Umbilical cord (tissue), 2 donors: ENCODE data around the gene NTN5. TPM values are rescaled to one million over a fixed set of nuclear protein-coding genes. Genes with fewer than 3 reads are reported as not detected.
"Not testable (repeated sequence)": the region's sequence is repeated elsewhere in the genome, so short reads cannot be mapped to it uniquely, and the experiment has no call there.

Experiments
- DNase-seq: peaks from one replicate; pipeline ENCODE4 v3.0.0-alpha.2; 2015; ENCODE audit warnings: low spot score
- total RNA-seq: library from RNA; depleted of rRNA; stranded (reverse); fragments of >200 nt; gene quantifications from one replicate; pipeline ENCODE4 v1.2.3, GENCODE V29; 2014; ENCODE audit warnings: low replicate concordance; ENCODE audit not compliant: insufficient read depth

NTN5 gene
- total RNA-seq, 1 donor from 2014 or later: not detected

GRCh38 chr19:48644839-48645619 lies 27.8 kb downstream of the NTN5 start:
- DNase-seq: peak; percentile 79

- DNase-seq: no peak
Measured at GRCh38 chr19:48644355-48644754, 28.5 kb downstream of the NTN5 start.

- DNase-seq: no peak
Measured at GRCh38 chr19:48642862-48643261, 30.0 kb downstream of the NTN5 start.

GRCh38 chr19:48641850-48642249 lies 31.0 kb downstream of the NTN5 start:
- DNase-seq: no peak

GRCh38 chr19:48639483-48640375 lies 33.1 kb downstream of the NTN5 start:
- DNase-seq: no peak

GRCh38 chr19:48638831-48639381 lies 33.9 kb downstream of the NTN5 start:
- DNase-seq: no peak

GRCh38 chr19:48637948-48638830 lies 34.6 kb downstream of the NTN5 start:
- DNase-seq: peak; percentile 94

GRCh38 chr19:48637449-48637947 lies 35.3 kb downstream of the NTN5 start:
- peak; percentile 100 for DNase-seq

- no peak for DNase-seq
Measured at GRCh38 chr19:48636859-48637448, 35.9 kb downstream of the NTN5 start, which contains the start of gene DBP. Gene DBP (minus strand): TSS chr19:48637379. CDS start chr19:48636994, 385 bp downstream.

- DNase-seq: no peak
Measured at GRCh38 chr19:48635966-48636858, 36.6 kb downstream of the NTN5 start.

GRCh38 chr19:48635263-48635965 lies 37.4 kb downstream of the NTN5 start:
- no peak for DNase-seq

GRCh38 chr19:48634424-48635262 lies 38.2 kb downstream of the NTN5 start:
- DNase-seq: peak; percentile 94

- no peak for DNase-seq
Measured at GRCh38 chr19:48634036-48634342, 38.8 kb downstream of the NTN5 start.

- DNase-seq: no peak
Measured at GRCh38 chr19:48633148-48634035, 39.4 kb downstream of the NTN5 start.

- DNase-seq: no peak
Measured at GRCh38 chr19:48632692-48633147, 40.1 kb downstream of the NTN5 start.

- DNase-seq: not testable (repeated sequence)
Measured at GRCh38 chr19:48632286-48632685, 40.5 kb downstream of the NTN5 start.

- no peak for DNase-seq
Measured at GRCh38 chr19:48631225-48631624, 41.6 kb downstream of the NTN5 start.
